Transverse colon (tissue), 4 donors: ENCODE data around the gene TTF2.

Source experiments
- CTCF ChIP-seq, 5 experiments: fragments of 200-600 bp in 3 of 5; fragments of 450-650 bp in 2 of 5; sonication (generic) in 3 of 5; IDR thresholded peaks; 1 replicate in 2 of 5; 2 replicates in 3 of 5; pipeline ENCODE4 v1.5.1; 2016 to 2017; ENCODE audit warnings: antibody characterized with exemption in 5 of 5, inconsistent platforms in 3 of 5, mild to moderate bottlenecking in 2 of 5, moderate library complexity in 1 of 5
- EP300 ChIP-seq: sonication (generic); formaldehyde crosslinking; IDR thresholded peaks from one replicate; pipeline ENCODE4 v1.6.1; 2017; ENCODE audit warnings: antibody characterized with exemption, low read depth
- POLR2A ChIP-seq: fragments of 450-650 bp; IDR thresholded peaks from one replicate; pipeline ENCODE4 v1.6.1; 2016; ENCODE audit warnings: antibody characterized with exemption, mild to moderate bottlenecking, moderate library complexity
- POLR2AphosphoS5 ChIP-seq, 3 donors: sonication (generic); formaldehyde crosslinking; IDR thresholded peaks; one replicate each; pipeline ENCODE4 v1.6.1; 2016; ENCODE audit warnings: antibody characterized with exemption in 3 of 3

GRCh38 chr1:117112047-117112717, 52.1 kb downstream of the TTF2 start:
- TF ChIP-seq CTCF (IDR thresholded peaks at IDR 0.05): no peak
- TF ChIP-seq POLR2A: no peak
- TF ChIP-seq POLR2AphosphoS5 (IDR thresholded peaks at IDR 0.05): no peak
- no peak for TF ChIP-seq EP300
